SK-N-SH (cell line): ENCODE results near the gene SRGAP1.

Experiments used
- EP300 ChIP-seq, 2 experiments: IDR thresholded peaks; 2 replicates each; pipeline versions ENCODE4 v1.4.0 to v1.6.1; 2012; ENCODE audit warnings: borderline replicate concordance in 1 of 2, low read depth in 1 of 2, low read length in 1 of 2
- EZH2phosphoT487 ChIP-seq: fragments of 200-600 bp; sonication (generic); IDR thresholded peaks from 2 replicates; pipeline ENCODE4 v1.6.1; 2017; ENCODE audit warnings: low read depth, mixed run types, mild to moderate bottlenecking, antibody characterized with exemption, moderate library complexity, borderline replicate concordance
- GATA2 ChIP-seq: sonication (generic); formaldehyde crosslinking; IDR thresholded peaks from 2 replicates; pipeline ENCODE4 v1.5.0; 2020; ENCODE audit warnings: mild to moderate bottlenecking, missing genetic modification reagents
- MEF2A ChIP-seq: IDR thresholded peaks from 2 replicates; pipeline ENCODE4 v1.4.0; 2012; ENCODE audit warnings: low read depth, borderline replicate concordance
- MXI1 ChIP-seq: IDR thresholded peaks from 2 replicates; pipeline ENCODE4 v1.6.1; 2012; ENCODE audit warnings: mild to moderate bottlenecking, low read depth, low read length, improper control_type of control experiment
- POLR2AphosphoS5 ChIP-seq: IDR thresholded peaks from 2 replicates; pipeline ENCODE4 v1.6.1; 2012; ENCODE audit warnings: low read depth, low read length
- RAD21 ChIP-seq: IDR thresholded peaks from 2 replicates; pipeline ENCODE4 v1.6.1; 2012; ENCODE audit warnings: mild to moderate bottlenecking, low read length
- RCOR1 ChIP-seq: fragments of 150-350 bp; IDR thresholded peaks from 2 replicates; pipeline ENCODE4 v1.6.1; 2017; ENCODE audit warnings: antibody characterized with exemption, low read length
- TCF12 ChIP-seq: IDR thresholded peaks from 2 replicates; pipeline ENCODE4 v1.4.0; 2012
- TEAD4 ChIP-seq: IDR thresholded peaks from 2 replicates; pipeline ENCODE4 v1.4.0; 2012; ENCODE audit warnings: mild to moderate bottlenecking, borderline replicate concordance; ENCODE audit not compliant: insufficient read depth
- YY1 ChIP-seq: IDR thresholded peaks from 2 replicates; pipeline ENCODE4 v1.4.0; 2012; ENCODE audit warnings: low read depth, mild to moderate bottlenecking
- TF ChIP-seq, protein P1 (sequence below): fragments of 200-600 bp; sonication (generic); IDR thresholded peaks from 2 replicates; pipeline ENCODE4 v1.6.1; 2017; ENCODE audit warnings: antibody characterized with exemption, mild to moderate bottlenecking, moderate library complexity
- TF ChIP-seq, protein P2 (sequence below): fragments of 150-350 bp; IDR thresholded peaks from 2 replicates; pipeline ENCODE4 v1.6.1; 2017; ENCODE audit warnings: antibody characterized with exemption, low read length, low read depth, borderline replicate concordance
- TF ChIP-seq, protein P3 (sequence below): IDR thresholded peaks from 2 replicates; pipeline ENCODE4 v1.4.0; 2012; ENCODE audit warnings: low read depth, borderline replicate concordance

DNA sequence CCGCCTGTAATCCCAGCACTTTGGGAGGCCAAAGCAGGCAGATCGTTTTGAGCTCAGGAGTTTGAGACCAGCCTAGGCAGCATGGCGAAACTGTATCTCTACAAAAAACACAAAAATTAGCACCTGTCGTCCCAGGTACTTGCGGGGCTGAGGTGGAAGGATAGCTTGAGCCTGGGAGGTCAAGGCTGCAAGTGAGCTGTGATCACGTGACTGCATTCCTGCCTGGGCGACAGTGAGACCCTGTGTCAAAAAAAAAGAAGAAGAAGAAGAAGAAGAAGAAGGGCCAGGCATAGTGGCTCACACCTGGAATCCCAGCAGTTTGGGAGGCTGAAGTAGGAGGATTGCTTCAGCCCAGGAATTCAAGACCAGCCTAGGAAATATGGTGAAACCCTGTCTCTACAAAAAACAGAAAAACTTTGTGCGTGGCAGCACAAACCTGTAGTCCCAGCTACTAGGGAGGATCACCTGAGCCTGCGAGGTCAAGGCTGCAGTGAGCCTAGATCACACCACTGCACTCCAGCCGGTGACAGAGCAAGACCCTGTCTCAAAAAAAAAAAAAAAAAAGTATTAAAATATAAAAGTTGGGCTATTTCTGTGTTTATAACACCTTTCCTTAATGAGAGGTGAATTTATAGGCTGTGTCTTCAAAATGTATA lies 49.3 kb upstream of the SRGAP1 start:
- TF ChIP-seq EZH2phosphoT487 (no peak), TEAD4 (no peak), TCF12 (no peak), GATA2 (CRISPR knock-in tag) (no peak), RAD21 (no peak), POLR2AphosphoS5 (no peak), EP300 (IDR thresholded peaks at IDR 0.05; ENCODE audit: borderline replicate concordance in 1 of 2, low read depth in 1 of 2, low read length in 1 of 2) (no peak), YY1 (no peak), MXI1 (no peak), RCOR1 (no peak), MEF2A (no peak)
- TF ChIP-seq, protein P1, sequence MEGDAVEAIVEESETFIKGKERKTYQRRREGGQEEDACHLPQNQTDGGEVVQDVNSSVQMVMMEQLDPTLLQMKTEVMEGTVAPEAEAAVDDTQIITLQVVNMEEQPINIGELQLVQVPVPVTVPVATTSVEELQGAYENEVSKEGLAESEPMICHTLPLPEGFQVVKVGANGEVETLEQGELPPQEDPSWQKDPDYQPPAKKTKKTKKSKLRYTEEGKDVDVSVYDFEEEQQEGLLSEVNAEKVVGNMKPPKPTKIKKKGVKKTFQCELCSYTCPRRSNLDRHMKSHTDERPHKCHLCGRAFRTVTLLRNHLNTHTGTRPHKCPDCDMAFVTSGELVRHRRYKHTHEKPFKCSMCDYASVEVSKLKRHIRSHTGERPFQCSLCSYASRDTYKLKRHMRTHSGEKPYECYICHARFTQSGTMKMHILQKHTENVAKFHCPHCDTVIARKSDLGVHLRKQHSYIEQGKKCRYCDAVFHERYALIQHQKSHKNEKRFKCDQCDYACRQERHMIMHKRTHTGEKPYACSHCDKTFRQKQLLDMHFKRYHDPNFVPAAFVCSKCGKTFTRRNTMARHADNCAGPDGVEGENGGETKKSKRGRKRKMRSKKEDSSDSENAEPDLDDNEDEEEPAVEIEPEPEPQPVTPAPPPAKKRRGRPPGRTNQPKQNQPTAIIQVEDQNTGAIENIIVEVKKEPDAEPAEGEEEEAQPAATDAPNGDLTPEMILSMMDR: no peak
- TF ChIP-seq, protein P2, sequence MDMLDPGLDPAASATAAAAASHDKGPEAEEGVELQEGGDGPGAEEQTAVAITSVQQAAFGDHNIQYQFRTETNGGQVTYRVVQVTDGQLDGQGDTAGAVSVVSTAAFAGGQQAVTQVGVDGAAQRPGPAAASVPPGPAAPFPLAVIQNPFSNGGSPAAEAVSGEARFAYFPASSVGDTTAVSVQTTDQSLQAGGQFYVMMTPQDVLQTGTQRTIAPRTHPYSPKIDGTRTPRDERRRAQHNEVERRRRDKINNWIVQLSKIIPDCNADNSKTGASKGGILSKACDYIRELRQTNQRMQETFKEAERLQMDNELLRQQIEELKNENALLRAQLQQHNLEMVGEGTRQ: no peak
- TF ChIP-seq, protein P3, sequence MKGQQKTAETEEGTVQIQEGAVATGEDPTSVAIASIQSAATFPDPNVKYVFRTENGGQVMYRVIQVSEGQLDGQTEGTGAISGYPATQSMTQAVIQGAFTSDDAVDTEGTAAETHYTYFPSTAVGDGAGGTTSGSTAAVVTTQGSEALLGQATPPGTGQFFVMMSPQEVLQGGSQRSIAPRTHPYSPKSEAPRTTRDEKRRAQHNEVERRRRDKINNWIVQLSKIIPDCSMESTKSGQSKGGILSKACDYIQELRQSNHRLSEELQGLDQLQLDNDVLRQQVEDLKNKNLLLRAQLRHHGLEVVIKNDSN: no peak
